IMR-90 (cell line): ENCODE data around the gene TLR6. TPM values are rescaled to one million over a fixed set of nuclear protein-coding genes. Genes with fewer than 3 reads are reported as not detected.

ENCODE experiments used
- ATAC-seq: fragments of 200-7000 bp; cut with Tn5 transposase; 2 replicates; pipeline ENCODE4 v1.9.1; 2020; ENCODE audit warnings: low read depth, mild to moderate bottlenecking, moderate library complexity
- BruUV-seq: library from RNA; stranded (reverse); fragments of 400-500 nt; replicated peaks from 2 replicates; lab custom pipeline; 2021; lab: Mats Ljungman, UMichigan
- CTCF ChIA-PET: fragments of 300-600 bp; formaldehyde crosslinking; extraction: SDS; loops from one replicate; lab custom pipeline; 2021; ENCODE audit warnings: antibody characterized with exemption; lab: Yijun Ruan, JAX
- POLR2A ChIA-PET: fragments of 300-600 bp; sonication (Branson Sonifier 250); formaldehyde crosslinking; loops from one replicate; lab custom pipeline; 2022; ENCODE audit warnings: antibody characterized with exemption; ENCODE audit not compliant: unreplicated experiment; lab: Charles Lee
- DNase-seq: peaks from one replicate; pipeline ENCODE4 v3.0.0; 2013
- H2AFZ ChIP-seq: replicated peaks from 2 replicates; pipeline ENCODE3; 2013; ENCODE audit warnings: low read length, mild to moderate bottlenecking; ENCODE audit not compliant: poor library complexity
- H2AK5ac ChIP-seq: 2 replicates; pipeline ENCODE4 v1.6.1; 2013; ENCODE audit warnings: low read depth, low read length, inconsistent platforms
- H2AK9ac ChIP-seq: replicated peaks from 2 replicates; pipeline ENCODE3; 2013; ENCODE audit warnings: mild to moderate bottlenecking, low read depth, low read length, moderate library complexity; ENCODE audit not compliant: poor library complexity
- H2BK120ac ChIP-seq: 2 replicates; pipeline ENCODE4 v1.6.1; 2013; ENCODE audit warnings: low read depth, low read length, inconsistent platforms
- H2BK15ac ChIP-seq: 3 replicates; pipeline ENCODE4 v1.6.1; 2013; ENCODE audit warnings: low read depth, low read length, inconsistent platforms
- H2BK20ac ChIP-seq: 2 replicates; pipeline ENCODE4 v1.6.1; 2013; ENCODE audit warnings: low read depth, mild to moderate bottlenecking, inconsistent platforms, low read length, moderate library complexity
- H2BK5ac ChIP-seq: 2 replicates; pipeline ENCODE4 v1.6.1; 2013; ENCODE audit warnings: mild to moderate bottlenecking, low read depth, low read length, inconsistent platforms; ENCODE audit not compliant: poor library complexity, severe bottlenecking
- H3K14ac ChIP-seq: replicated peaks from 2 replicates; pipeline ENCODE4 v1.6.1; 2013; ENCODE audit warnings: low read depth, low read length, inconsistent platforms
- H3K18ac ChIP-seq: 2 replicates; pipeline ENCODE4 v1.6.1; 2013; ENCODE audit warnings: low read depth, low read length, control low read depth
- H3K23ac ChIP-seq: 2 replicates; pipeline ENCODE4 v1.6.1; 2013; ENCODE audit warnings: low read depth, low read length, inconsistent platforms
- H3K27ac ChIP-seq: 2 replicates; pipeline ENCODE4 v1.5.1; 2013; ENCODE audit warnings: mild to moderate bottlenecking, control low read depth, low read length; ENCODE audit not compliant: insufficient read depth
- H3K27me3 ChIP-seq: 2 replicates; pipeline ENCODE4 v1.6.1; 2013; ENCODE audit warnings: low read length; ENCODE audit not compliant: control insufficient read depth, insufficient read depth
- H3K36me3 ChIP-seq: 2 replicates; pipeline ENCODE4 v1.6.1; 2013; ENCODE audit warnings: low read length, mixed read lengths; ENCODE audit not compliant: control insufficient read depth, insufficient read depth
- H3K4ac ChIP-seq: 2 replicates; pipeline ENCODE4 v1.6.1; 2013; ENCODE audit warnings: low read depth, low read length, inconsistent platforms
- H3K4me1 ChIP-seq: 2 replicates; pipeline ENCODE4 v1.6.1; 2013; ENCODE audit warnings: low read length, mixed read lengths; ENCODE audit not compliant: control insufficient read depth, insufficient read depth
- H3K4me2 ChIP-seq: 2 replicates; pipeline ENCODE4 v1.6.1; 2013; ENCODE audit warnings: low read depth, mild to moderate bottlenecking, control low read depth, low read length, moderate library complexity
- H3K4me3 ChIP-seq: 2 replicates; pipeline ENCODE4 v1.5.1; 2013; ENCODE audit warnings: low read depth, mild to moderate bottlenecking, control low read depth, low read length, moderate library complexity; ENCODE audit not compliant: insufficient read depth
- H3K56ac ChIP-seq: 2 replicates; pipeline ENCODE4 v1.6.1; 2013; ENCODE audit warnings: low read length, inconsistent platforms; ENCODE audit not compliant: insufficient read depth; ENCODE audit errors: extremely low read depth
- H3K79me1 ChIP-seq, 2 experiments: 2 replicates each; pipeline ENCODE4 v1.6.1; 2013; ENCODE audit warnings: low read length in 2 of 2, inconsistent platforms in 1 of 2, low read depth in 1 of 2
- H3K9ac ChIP-seq: 2 replicates; pipeline ENCODE4 v1.6.1; 2013; ENCODE audit warnings: low read depth, low read length, control low read depth
- H3K9me1 ChIP-seq: 2 replicates; pipeline ENCODE4 v1.6.1; 2013; ENCODE audit warnings: low read length, inconsistent platforms; ENCODE audit not compliant: insufficient read depth
- H3K9me3 ChIP-seq: 2 replicates; pipeline ENCODE4 v1.6.1; 2013; ENCODE audit warnings: low read length; ENCODE audit not compliant: control insufficient read depth, insufficient read depth
- H4K20me1 ChIP-seq: 2 replicates; pipeline ENCODE4 v1.6.1; 2013; ENCODE audit warnings: low read length, inconsistent platforms; ENCODE audit not compliant: insufficient read depth
- H4K5ac ChIP-seq: 2 replicates; pipeline ENCODE4 v1.6.1; 2013; ENCODE audit warnings: mild to moderate bottlenecking, low read depth, low read length, control low read depth
- H4K8ac ChIP-seq, 2 experiments: 2 replicates each; pipeline ENCODE4 v1.6.1; 2013; ENCODE audit warnings: low read depth in 2 of 2, low read length in 2 of 2, control low read depth in 1 of 2, inconsistent platforms in 1 of 2
- H4K91ac ChIP-seq: 2 replicates; pipeline ENCODE4 v1.6.1; 2013; ENCODE audit warnings: low read depth, low read length, inconsistent platforms; ENCODE audit not compliant: insufficient read depth
- CEBPB ChIP-seq: IDR thresholded peaks from 2 replicates; pipeline ENCODE4 v1.6.1; 2012; ENCODE audit warnings: low read depth, low read length, improper control_type of control experiment
- MAZ ChIP-seq: IDR thresholded peaks from 2 replicates; pipeline ENCODE4 v1.6.1; 2012; ENCODE audit warnings: low read depth, mild to moderate bottlenecking, low read length, improper control_type of control experiment, moderate library complexity, borderline replicate concordance
- POLR2A ChIP-seq: IDR thresholded peaks from 2 replicates; pipeline ENCODE4 v1.6.1; 2012; ENCODE audit warnings: mild to moderate bottlenecking, low read depth, low read length
- RCOR1 ChIP-seq: IDR thresholded peaks from 2 replicates; pipeline ENCODE4 v1.6.1; 2012; ENCODE audit warnings: mild to moderate bottlenecking, low read length, improper control_type of control experiment; ENCODE audit not compliant: insufficient replicate concordance
- SMC3 ChIP-seq: fragments of 150-350 bp; IDR thresholded peaks from 2 replicates; pipeline ENCODE4 v1.6.1; 2016; ENCODE audit warnings: low read depth, mild to moderate bottlenecking, antibody characterized with exemption, low read length, moderate library complexity
- WGBS, 2 experiments: methylation state at CpG; one replicate each; pipeline versions ENCODE4 v1.1.5 to v1.1.7; 2013; ENCODE audit warnings: missing lambda C conversion rate in 2 of 2; ENCODE audit not compliant: insufficient read length in 1 of 2; ENCODE audit errors: extremely low coverage in 2 of 2; 5-methylcytosine and 5-hydroxymethylcytosine counted together
- dilution Hi-C: fragments of 300-500 bp; cut with HindIII; formaldehyde crosslinking; loops from one replicate; pipeline ENCODE4 v1.14.3; 2018; ENCODE audit warnings: low sequenced_read_pairs; ENCODE audit not compliant: unreplicated experiment
- in situ Hi-C: fragments of 300-500 bp; cut with MboI; formaldehyde crosslinking; loops from 3 replicates; pipeline ENCODE4 v1.14.3; 2019; ENCODE audit warnings: low sequenced_read_pairs, inconsistent platforms, mixed read lengths
- intact Hi-C: fragments of 100-400 bp; cut with micrococcal nuclease; formaldehyde crosslinking; loops from 2 replicates; pipeline ENCODE4 v1.10.0; 2022
- polyA plus RNA-seq, 3 experiments: library from polyadenylated mRNA; depleted of rRNA; stranded (reverse); fragments of >200 nt; gene quantifications; 2 replicates each; pipeline ENCODE4 v1.2.3, GENCODE V29; 2012; ENCODE audit warnings: low replicate concordance in 1 of 3
- total RNA-seq: library from RNA; depleted of rRNA; stranded (reverse); fragments of >200 nt; gene quantifications from 2 replicates; pipeline ENCODE4 v1.2.3, GENCODE V29; 2012

TLR6 gene
- total and polyA plus RNA-seq, 2 of the 4 experiments (the other 2 are of a cell fraction) = 1.4 to 3.9 TPM

DNA sequence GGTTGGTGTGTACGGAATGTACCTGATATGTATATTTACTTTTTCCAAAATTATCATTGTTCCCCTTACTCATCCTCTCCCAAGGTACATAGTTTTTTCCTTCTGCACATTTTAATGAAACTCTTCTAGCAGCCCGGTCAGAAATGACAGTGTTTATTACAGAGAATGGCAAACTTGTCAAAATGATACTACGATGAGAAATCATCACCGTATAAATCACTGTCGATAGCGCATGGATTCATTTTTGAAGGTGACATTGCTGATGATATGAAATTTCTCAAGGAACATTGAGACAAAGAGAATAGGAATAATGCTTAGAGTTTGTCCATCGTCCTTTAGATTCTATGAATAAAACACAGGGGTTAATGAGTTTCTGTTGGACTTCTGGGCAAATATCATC lies 41.6 kb upstream of the TLR6 start:
- DNase-seq (no peak), ATAC-seq (no peak)
- Histone ChIP-seq H3K4me1 (peaks cover 6% of the 10 kb centered on the region), H2BK20ac (no peak overlapping the region), H3K18ac (no peak overlapping the region), H3K14ac (no peak overlapping the region), H3K9ac (no peak overlapping the region), H3K9me3 (no peaks in the 10 kb centered on the region), H2AFZ (no peak overlapping the region), H3K36me3 (peaks cover 39% of the 10 kb centered on the region), H4K91ac (no peak overlapping the region), H2BK5ac (no peak overlapping the region), H2BK15ac (no peak overlapping the region), H4K8ac (0 out of 4 replicates have a peak overlapping the region, but pooled peaks of 1 of the 2 experiments have one; percentile 21), H2AK9ac (no peak overlapping the region), H4K20me1 (peaks cover 25% of the 10 kb centered on the region; the same call in 1 of the 2 replicates), H2AK5ac (no peak overlapping the region), H3K4me2 (no peak overlapping the region), H3K4ac (no peak overlapping the region), H3K27me3 (no peaks in the 10 kb centered on the region), H4K5ac (no peak overlapping the region), H3K79me1 (peaks cover 50 to 82% of the 10 kb centered on the region in 2 experiments), H3K23ac (no peak overlapping the region), H3K4me3 (no peak overlapping the region), H2BK120ac (no peak overlapping the region), H3K56ac (no peak overlapping the region), H3K9me1 (peaks cover 8% of the 10 kb centered on the region; the same call in 1 of the 2 replicates), H3K27ac (no peak overlapping the region)
- dilution Hi-C loops (no loop called here), in situ Hi-C loops (no loop called here), intact Hi-C loops (no loop called here)
- ChIA-PET POLR2A (no interaction called here), CTCF (interaction anchor here (1.2 kb wide), 1 partner anchor 236 kb away, joined by 5 read pairs; no protein-coding TSS in a partner anchor)
- no CpG with 5 or more reads among the region's 7 CpGs for WGBS, 2 experiments
- no TSS peak for BruUV-seq
- no peak for TF ChIP-seq POLR2A
- no peak for TF ChIP-seq CEBPB
- no peak for TF ChIP-seq RCOR1
- TF ChIP-seq SMC3 = no peak
- no peak for TF ChIP-seq MAZ
